T-helper 1 cell treated with Interleukin-12 subunit alpha and Interleukin-12 subunit beta and Interleukin-4 antibody, amounts not matched to agents 30 ng/mL and 1 ng/mL, for 36 hours (primary cell): ENCODE results near the gene FOXN3. TPM values are rescaled to one million over a fixed set of nuclear protein-coding genes. Genes with fewer than 3 reads are reported as not detected.
"Not testable (repeated sequence)": the region's sequence is repeated elsewhere in the genome, so short reads cannot be mapped to it uniquely, and the experiment has no call there.

ENCODE experiments used
- intact Hi-C: fragments of 100-400 bp; cut with micrococcal nuclease; formaldehyde crosslinking; loops from one replicate; pipeline ENCODE4 v1.15.1; 2024
- total RNA-seq: library from RNA; stranded (reverse); gene quantifications from 2 replicates; pipeline ENCODE4 v1.2.3, GENCODE V29; 2022

FOXN3 gene
- total RNA-seq, 1 donor from 2014 or later: 110 TPM

- intact Hi-C loops: no loop called here
Observed at GRCh38 chr14:89209558-89209957, 207.5 kb downstream of the FOXN3 start.

- intact Hi-C loops: no loop called here
Observed at GRCh38 chr14:89207925-89208328, 209.1 kb downstream of the FOXN3 start.

- intact Hi-C loops: no loop called here
Observed at GRCh38 chr14:89206389-89207031, 210.5 kb downstream of the FOXN3 start.

GRCh38 chr14:89205137-89205740, 211.8 kb downstream of the FOXN3 start:
- intact Hi-C loops: no loop called here

GRCh38 chr14:89202413-89203190, 214.4 kb downstream of the FOXN3 start:
- intact Hi-C loops: no loop called here

GRCh38 chr14:89201645-89202044, 215.4 kb downstream of the FOXN3 start:
- intact Hi-C loops: no loop called here

- intact Hi-C loops: not testable (repeated sequence)
Observed at GRCh38 chr14:89199357-89199756, 217.7 kb downstream of the FOXN3 start.

- intact Hi-C loops: no loop called here
Observed at GRCh38 chr14:89198544-89199329, 218.3 kb downstream of the FOXN3 start.

- intact Hi-C loops: no loop called here
Observed at GRCh38 chr14:89197623-89198022, 219.4 kb downstream of the FOXN3 start.

- intact Hi-C loops: no loop called here
Observed at GRCh38 chr14:89196545-89196944, 220.5 kb downstream of the FOXN3 start.

- intact Hi-C loops: no loop called here
Observed at GRCh38 chr14:89194376-89194775, 222.7 kb downstream of the FOXN3 start.

GRCh38 chr14:89190765-89191513, 226.1 kb downstream of the FOXN3 start:
- intact Hi-C loops: no loop called here

GRCh38 chr14:89188492-89188891, 228.5 kb downstream of the FOXN3 start:
- intact Hi-C loops: no loop called here

- intact Hi-C loops: no loop called here
Observed at GRCh38 chr14:89187501-89187900, 229.5 kb downstream of the FOXN3 start.

GRCh38 chr14:89186856-89187376, 230.1 kb downstream of the FOXN3 start:
- intact Hi-C loops: no loop called here

GRCh38 chr14:89185919-89186855, 230.8 kb downstream of the FOXN3 start:
- intact Hi-C loops: no loop called here

GRCh38 chr14:89184952-89185351, 232.1 kb downstream of the FOXN3 start:
- intact Hi-C loops: no loop called here

- intact Hi-C loops: no loop called here
Observed at GRCh38 chr14:89182326-89182725, 234.7 kb downstream of the FOXN3 start.

GRCh38 chr14:89180546-89180945, 236.5 kb downstream of the FOXN3 start:
- intact Hi-C loops: no loop called here
